WTC11 (cell line): ENCODE data around the gene TMC8. TPM values are rescaled to one million over a fixed set of nuclear protein-coding genes. Genes with fewer than 3 reads are reported as not detected.

ENCODE experiments used
- ATAC-seq: fragments of 200-7000 bp; cut with Tn5 transposase; 2 replicates; pipeline ENCODE4 v1.10.0; 2021; ENCODE audit warnings: mild to moderate bottlenecking, moderate library complexity
- CTCF ChIA-PET: fragments of 300-600 bp; sonication (Branson Sonifier 250); formaldehyde crosslinking; loops from one replicate; lab custom pipeline; 2021; ENCODE audit warnings: antibody characterized with exemption; lab: Charles Lee
- POLR2A ChIA-PET: fragments of 350-600 bp; sonication (Branson Sonifier 250); formaldehyde crosslinking; loops from one replicate; lab custom pipeline; 2021; ENCODE audit warnings: antibody characterized with exemption; lab: Charles Lee
- DNase-seq: peaks from one replicate; pipeline ENCODE4 v3.0.0; 2021; ENCODE audit warnings: low spot score
- H3K27ac Mint-ChIP-seq: 2 replicates; pipeline ENCODE4 v1.8.0; 2021; ENCODE audit warnings: mixed read lengths
- H3K27me3 Mint-ChIP-seq: 2 replicates; pipeline ENCODE4 v1.8.0; 2021; ENCODE audit warnings: low read depth, mild to moderate bottlenecking, moderate library complexity, mixed read lengths
- H3K36me3 Mint-ChIP-seq: 2 replicates; pipeline ENCODE4 v1.8.0; 2021; ENCODE audit warnings: mixed read lengths
- H3K4me1 Mint-ChIP-seq: 2 replicates; pipeline ENCODE4 v1.8.0; 2022; ENCODE audit warnings: mixed read lengths
- H3K4me3 Mint-ChIP-seq: 2 replicates; pipeline ENCODE4 v1.8.0; 2021; ENCODE audit warnings: mild to moderate bottlenecking, moderate library complexity, mixed read lengths
- H3K9me3 Mint-ChIP-seq: 2 replicates; pipeline ENCODE4 v1.8.0; 2021; ENCODE audit warnings: mixed read lengths
- ATF1 ChIP-seq: sonication (generic); formaldehyde crosslinking; IDR thresholded peaks from 2 replicates; pipeline ENCODE4 v1.8.1; 2023; ENCODE audit warnings: mild to moderate bottlenecking, moderate library complexity, missing genetic modification reagents
- CTCF ChIP-seq: fragments of 200-600 bp; IDR thresholded peaks from 2 replicates; pipeline ENCODE4 v1.8.0; 2022; ENCODE audit warnings: antibody characterized with exemption
- FOXJ3 ChIP-seq: sonication (generic); formaldehyde crosslinking; IDR thresholded peaks from 2 replicates; pipeline ENCODE4 v1.9.0; 2021; ENCODE audit warnings: missing genetic modification reagents, mild to moderate bottlenecking, borderline replicate concordance
- GABPB1 ChIP-seq: sonication (generic); formaldehyde crosslinking; IDR thresholded peaks from 2 replicates; pipeline ENCODE4 v1.8.1; 2023; ENCODE audit warnings: mild to moderate bottlenecking, missing genetic modification reagents
- MXD4 ChIP-seq: fragments of 250-450 bp; sonication (Bioruptor Pico); IDR thresholded peaks from 2 replicates; pipeline ENCODE4 v1.8.0; 2021; ENCODE audit warnings: mild to moderate bottlenecking, moderate library complexity, borderline replicate concordance
- MYBL2 ChIP-seq: sonication (generic); formaldehyde crosslinking; IDR thresholded peaks from 2 replicates; pipeline ENCODE4 v1.8.1; 2023; ENCODE audit warnings: mild to moderate bottlenecking, moderate library complexity, missing genetic modification reagents
- PRRX2 ChIP-seq: fragments of 250-450 bp; sonication (Bioruptor Pico); IDR thresholded peaks from 2 replicates; pipeline ENCODE4 v1.8.0; 2021; ENCODE audit warnings: mild to moderate bottlenecking
- TEAD1 ChIP-seq: sonication (generic); formaldehyde crosslinking; IDR thresholded peaks from 2 replicates; pipeline ENCODE4 v1.8.0; 2022; ENCODE audit warnings: mild to moderate bottlenecking, missing genetic modification reagents
- TEAD4 ChIP-seq: sonication (generic); formaldehyde crosslinking; IDR thresholded peaks from 2 replicates; pipeline ENCODE4 v1.8.0; 2022; ENCODE audit warnings: mild to moderate bottlenecking, missing genetic modification reagents
- USF2 ChIP-seq: sonication (generic); formaldehyde crosslinking; IDR thresholded peaks from 2 replicates; pipeline ENCODE4 v1.8.1; 2023; ENCODE audit warnings: mild to moderate bottlenecking, missing genetic modification reagents, moderate library complexity
- ZNF138 ChIP-seq: sonication (generic); formaldehyde crosslinking; conservative IDR thresholded peaks from 2 replicates; pipeline ENCODE4 v1.8.1; 2022; ENCODE audit warnings: mild to moderate bottlenecking, moderate library complexity, missing genetic modification reagents
- ZNF281 ChIP-seq: sonication (generic); formaldehyde crosslinking; IDR thresholded peaks from 2 replicates; pipeline ENCODE4 v1.8.0; 2023; ENCODE audit warnings: mild to moderate bottlenecking, missing genetic modification reagents
- ZNF396 ChIP-seq: fragments of 250-450 bp; sonication (Bioruptor Pico); IDR thresholded peaks from 2 replicates; pipeline ENCODE4 v1.8.0; 2021; ENCODE audit warnings: mild to moderate bottlenecking, moderate library complexity, borderline replicate concordance
- ZNF416 ChIP-seq: fragments of 250-450 bp; sonication (Bioruptor Pico); IDR thresholded peaks from 2 replicates; pipeline ENCODE4 v1.9.0; 2021; ENCODE audit warnings: mild to moderate bottlenecking, inconsistent platforms
- total RNA-seq: library from RNA; stranded (reverse); gene quantifications from 3 replicates; pipeline ENCODE4 v1.2.3, GENCODE V29; 2021
- TF ChIP-seq, protein P1 (sequence below): sonication (generic); formaldehyde crosslinking; IDR thresholded peaks from 2 replicates; pipeline ENCODE4 v1.8.1; 2022; ENCODE audit warnings: low read depth, mild to moderate bottlenecking, moderate library complexity, missing genetic modification reagents, borderline replicate concordance
- TF ChIP-seq, protein P2 (sequence below): sonication (generic); formaldehyde crosslinking; IDR thresholded peaks from 2 replicates; pipeline ENCODE4 v1.8.1; 2023; ENCODE audit warnings: mild to moderate bottlenecking, missing genetic modification reagents
- TF ChIP-seq, protein P3 (sequence below): fragments of 250-450 bp; sonication (Bioruptor Pico); IDR thresholded peaks from 2 replicates; pipeline ENCODE4 v2.1.2; 2022; ENCODE audit warnings: mild to moderate bottlenecking, moderate library complexity
- TF ChIP-seq, protein P4 (sequence below): sonication (generic); formaldehyde crosslinking; IDR thresholded peaks from 2 replicates; pipeline ENCODE4 v1.8.1; 2022; ENCODE audit warnings: mild to moderate bottlenecking, moderate library complexity, missing genetic modification reagents

TMC8 gene
- total RNA-seq, 1 experiment from 2014 or later, result 3.7 TPM

GRCh38 chr17:78107976-78108725 is 22.4 kb upstream of the TMC8 start:
- no peak for DNase-seq
- TF ChIP-seq ZNF281 (no peak), ZNF138 (CRISPR knock-in tag) (no peak), ZNF396 (CRISPR knock-in tag) (no peak), USF2 (CRISPR knock-in tag) (no peak)
- ATAC-seq, result no peak
- peaks cover 19% of the 10 kb centered on the region for H3K36me3 Mint-ChIP-seq
- H3K9me3 Mint-ChIP-seq, result no peaks in the 10 kb centered on the region
- peaks cover 11% of the 10 kb centered on the region for H3K4me1 Mint-ChIP-seq
- no peaks in the 10 kb centered on the region for H3K27me3 Mint-ChIP-seq
- ChIA-PET POLR2A (no interaction called here), CTCF (interaction anchor here (1.5 to 2.3 kb wide), 2 partner anchors 23 to 30 kb away, joined by 4 to 11 read pairs; no protein-coding TSS in a partner anchor)
- H3K27ac Mint-ChIP-seq, result peak overlapping the region; percentile 45; the same call in 1 of the 2 replicates
- no peak overlapping the region for H3K4me3 Mint-ChIP-seq

DNA sequence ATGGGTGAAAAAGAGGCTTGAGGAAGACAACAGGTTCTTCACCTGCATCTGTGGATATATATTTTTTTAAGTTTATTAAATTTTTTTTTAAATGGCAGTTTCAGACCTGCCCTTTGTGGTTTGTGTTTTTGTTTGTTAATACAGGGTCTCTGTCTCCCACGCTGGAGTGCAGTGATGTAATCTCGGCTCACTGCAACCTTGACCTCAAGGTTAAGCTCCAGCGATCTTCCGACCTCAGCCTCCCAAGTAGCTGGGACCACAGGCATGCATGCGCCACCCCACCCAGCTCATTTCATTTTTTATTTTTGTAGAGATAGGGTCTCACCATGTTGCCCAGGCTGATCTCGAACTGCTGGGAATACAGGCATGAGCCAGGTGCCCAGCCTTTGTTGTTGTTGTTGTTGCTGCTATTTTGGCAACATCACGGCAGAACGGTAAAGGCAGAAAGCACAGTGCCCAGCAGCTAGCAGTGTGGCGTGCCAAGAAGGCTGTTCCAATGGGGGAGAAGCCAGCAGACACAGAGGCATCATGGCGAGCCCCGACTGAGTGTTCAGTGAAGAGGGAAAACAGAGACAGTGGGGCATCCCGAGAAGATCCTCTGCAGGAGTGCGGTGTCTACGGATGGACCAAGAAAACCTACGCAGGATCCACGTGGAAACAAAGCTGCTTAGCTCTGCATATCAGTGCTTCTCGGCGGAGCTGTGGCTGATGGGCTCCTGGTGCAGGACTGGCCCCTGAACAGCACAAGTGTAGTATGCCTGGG is 21.7 kb upstream of the TMC8 start:
- ChIA-PET POLR2A (no interaction called here), CTCF (interaction anchor here (1.1 to 2.3 kb wide), 4 partner anchors 24 to 216 kb away, joined by 3 to 11 read pairs (median 4); no protein-coding TSS in a partner anchor)
- 0 out of 2 replicates have a peak, but pooled peaks have one; percentile 11 for TF ChIP-seq GABPB1
- TF ChIP-seq ZNF416, result no peak
- Mint-ChIP-seq H3K9me3 (no peaks in the 10 kb centered on the region), H3K4me3 (no peak overlapping the region), H3K36me3 (peaks cover 11% of the 10 kb centered on the region), H3K27ac (peak overlapping the region; percentile 88), H3K4me1 (peaks cover 11% of the 10 kb centered on the region), H3K27me3 (no peaks in the 10 kb centered on the region)
- ATAC-seq (no peak), DNase-seq (no peak)

DNA sequence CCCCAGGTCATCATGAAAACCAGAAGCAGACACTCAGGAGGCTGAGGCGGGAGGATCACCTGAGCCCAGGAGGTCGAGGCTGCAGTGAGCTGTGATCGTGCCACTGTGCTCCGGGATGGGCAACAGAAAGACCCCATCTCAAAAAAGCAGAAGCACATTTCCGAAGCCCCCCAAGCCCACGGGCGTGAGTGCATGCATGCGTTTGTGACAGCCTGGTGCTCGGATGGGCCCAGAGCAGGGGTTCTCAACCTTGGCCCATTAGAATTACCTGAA is 21.1 kb upstream of the TMC8 start:
- Mint-ChIP-seq H3K27ac (no peak overlapping the region), H3K4me3 (no peak overlapping the region), H3K27me3 (no peaks in the 10 kb centered on the region), H3K4me1 (peaks cover 11% of the 10 kb centered on the region), H3K36me3 (peaks cover 8% of the 10 kb centered on the region), H3K9me3 (no peaks in the 10 kb centered on the region)
- ATAC-seq (no peak), DNase-seq (no peak)
- CTCF ChIA-PET, result interaction anchor here (1.1 to 1.5 kb wide), 3 partner anchors 29 to 217 kb away, joined by 3 to 4 read pairs (median 3); no protein-coding TSS in a partner anchor
- POLR2A ChIA-PET, result no interaction called here
- TF ChIP-seq, protein P1, sequence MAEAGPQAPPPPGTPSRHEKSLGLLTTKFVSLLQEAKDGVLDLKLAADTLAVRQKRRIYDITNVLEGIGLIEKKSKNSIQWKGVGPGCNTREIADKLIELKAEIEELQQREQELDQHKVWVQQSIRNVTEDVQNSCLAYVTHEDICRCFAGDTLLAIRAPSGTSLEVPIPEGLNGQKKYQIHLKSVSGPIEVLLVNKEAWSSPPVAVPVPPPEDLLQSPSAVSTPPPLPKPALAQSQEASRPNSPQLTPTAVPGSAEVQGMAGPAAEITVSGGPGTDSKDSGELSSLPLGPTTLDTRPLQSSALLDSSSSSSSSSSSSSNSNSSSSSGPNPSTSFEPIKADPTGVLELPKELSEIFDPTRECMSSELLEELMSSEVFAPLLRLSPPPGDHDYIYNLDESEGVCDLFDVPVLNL (CRISPR knock-in tag), result no peak
- TF ChIP-seq, protein P2, sequence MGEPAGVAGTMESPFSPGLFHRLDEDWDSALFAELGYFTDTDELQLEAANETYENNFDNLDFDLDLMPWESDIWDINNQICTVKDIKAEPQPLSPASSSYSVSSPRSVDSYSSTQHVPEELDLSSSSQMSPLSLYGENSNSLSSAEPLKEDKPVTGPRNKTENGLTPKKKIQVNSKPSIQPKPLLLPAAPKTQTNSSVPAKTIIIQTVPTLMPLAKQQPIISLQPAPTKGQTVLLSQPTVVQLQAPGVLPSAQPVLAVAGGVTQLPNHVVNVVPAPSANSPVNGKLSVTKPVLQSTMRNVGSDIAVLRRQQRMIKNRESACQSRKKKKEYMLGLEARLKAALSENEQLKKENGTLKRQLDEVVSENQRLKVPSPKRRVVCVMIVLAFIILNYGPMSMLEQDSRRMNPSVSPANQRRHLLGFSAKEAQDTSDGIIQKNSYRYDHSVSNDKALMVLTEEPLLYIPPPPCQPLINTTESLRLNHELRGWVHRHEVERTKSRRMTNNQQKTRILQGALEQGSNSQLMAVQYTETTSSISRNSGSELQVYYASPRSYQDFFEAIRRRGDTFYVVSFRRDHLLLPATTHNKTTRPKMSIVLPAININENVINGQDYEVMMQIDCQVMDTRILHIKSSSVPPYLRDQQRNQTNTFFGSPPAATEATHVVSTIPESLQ, result no peak
- TF ChIP-seq PRRX2 (CRISPR knock-in tag) (no peak), FOXJ3 (no peak), MXD4 (CRISPR knock-in tag) (no peak), ATF1 (CRISPR knock-in tag) (no peak), TEAD4 (no peak), GABPB1 (no peak), TEAD1 (CRISPR knock-in tag) (no peak), MYBL2 (no peak), CTCF (no peak), ZNF138 (CRISPR knock-in tag) (no peak)
- TF ChIP-seq, protein P3, sequence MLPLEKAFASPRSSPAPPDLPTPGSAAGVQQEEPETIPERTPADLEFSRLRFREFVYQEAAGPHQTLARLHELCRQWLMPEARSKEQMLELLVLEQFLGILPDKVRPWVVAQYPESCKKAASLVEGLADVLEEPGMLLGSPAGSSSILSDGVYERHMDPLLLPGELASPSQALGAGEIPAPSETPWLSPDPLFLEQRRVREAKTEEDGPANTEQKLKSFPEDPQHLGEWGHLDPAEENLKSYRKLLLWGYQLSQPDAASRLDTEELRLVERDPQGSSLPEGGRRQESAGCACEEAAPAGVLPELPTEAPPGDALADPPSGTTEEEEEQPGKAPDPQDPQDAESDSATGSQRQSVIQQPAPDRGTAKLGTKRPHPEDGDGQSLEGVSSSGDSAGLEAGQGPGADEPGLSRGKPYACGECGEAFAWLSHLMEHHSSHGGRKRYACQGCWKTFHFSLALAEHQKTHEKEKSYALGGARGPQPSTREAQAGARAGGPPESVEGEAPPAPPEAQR (CRISPR knock-in tag), result no peak
- TF ChIP-seq, protein P4, sequence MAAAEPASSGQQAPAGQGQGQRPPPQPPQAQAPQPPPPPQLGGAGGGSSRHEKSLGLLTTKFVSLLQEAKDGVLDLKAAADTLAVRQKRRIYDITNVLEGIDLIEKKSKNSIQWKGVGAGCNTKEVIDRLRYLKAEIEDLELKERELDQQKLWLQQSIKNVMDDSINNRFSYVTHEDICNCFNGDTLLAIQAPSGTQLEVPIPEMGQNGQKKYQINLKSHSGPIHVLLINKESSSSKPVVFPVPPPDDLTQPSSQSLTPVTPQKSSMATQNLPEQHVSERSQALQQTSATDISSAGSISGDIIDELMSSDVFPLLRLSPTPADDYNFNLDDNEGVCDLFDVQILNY (CRISPR knock-in tag), result no peak
